HG03378 (cell line): Measurements from ENCODE around the gene KCNQ5.
A peak's percentile ranks its signal among the peaks of the same experiment; 100 is the strongest.

Source experiments
- ATAC-seq: cut with Tn5 transposase; IDR thresholded peaks from one replicate; pipeline ENCODE4 v1.9.1; 2021; ENCODE audit warnings: mild to moderate bottlenecking, moderate library complexity; ENCODE audit not compliant: unreplicated experiment

Gene KCNQ5

GRCh38 chr6:72789145-72789544 is 167.3 kb downstream of the KCNQ5 start:
- ATAC-seq: no peak

GRCh38 chr6:72792692-72793091 is 170.8 kb downstream of the KCNQ5 start:
- ATAC-seq: no peak

- ATAC-seq: no peak
These were observed 172.0 kb downstream of the KCNQ5 start for GRCh38 chr6:72793641-72794395.

- ATAC-seq: no peak
These were observed 176.3 kb downstream of the KCNQ5 start for GRCh38 chr6:72798196-72798595.

GRCh38 chr6:72809746-72810379 is 188.0 kb downstream of the KCNQ5 start:
- ATAC-seq: no peak

GRCh38 chr6:72810571-72811280 is 188.9 kb downstream of the KCNQ5 start:
- no peak for ATAC-seq

GRCh38 chr6:72811971-72812421 is 190.1 kb downstream of the KCNQ5 start:
- no peak for ATAC-seq

- ATAC-seq: no peak
These were observed 192.1 kb downstream of the KCNQ5 start for GRCh38 chr6:72813807-72814596.

GRCh38 chr6:72816022-72816421 is 194.2 kb downstream of the KCNQ5 start:
- ATAC-seq: no peak

GRCh38 chr6:72817208-72817607 is 195.3 kb downstream of the KCNQ5 start:
- no peak for ATAC-seq

GRCh38 chr6:72819609-72820008 is 197.7 kb downstream of the KCNQ5 start:
- ATAC-seq: no peak

- ATAC-seq: no peak
These were observed 198.3 kb downstream of the KCNQ5 start for GRCh38 chr6:72820153-72820552.

GRCh38 chr6:72820906-72821305 is 199.0 kb downstream of the KCNQ5 start:
- no peak for ATAC-seq

- no peak for ATAC-seq
These were observed 200.2 kb downstream of the KCNQ5 start for GRCh38 chr6:72822023-72822422.

GRCh38 chr6:72822691-72823090 is 200.8 kb downstream of the KCNQ5 start:
- no peak for ATAC-seq

- peak; percentile 56 for ATAC-seq
These were observed 203.0 kb downstream of the KCNQ5 start for GRCh38 chr6:72824833-72825232.

- no peak for ATAC-seq
These were observed 203.5 kb downstream of the KCNQ5 start for GRCh38 chr6:72825315-72825911.

GRCh38 chr6:72826037-72826436 is 204.2 kb downstream of the KCNQ5 start:
- ATAC-seq: no peak

- ATAC-seq: no peak
These were observed 205.0 kb downstream of the KCNQ5 start for GRCh38 chr6:72826744-72827438.

- no peak for ATAC-seq
These were observed 207.0 kb downstream of the KCNQ5 start for GRCh38 chr6:72828904-72829303.
